Spleen (tissue), 7 donors: ENCODE measurements around the gene PRRX2.
"Not testable (repeated sequence)": the region's sequence is repeated elsewhere in the genome, so short reads cannot be mapped to it uniquely, and the experiment has no call there.

ENCODE experiments used
- POLR2A ChIP-seq, 3 donors: fragments of 450-650 bp; IDR thresholded peaks; one replicate each; pipeline ENCODE4 v1.5.1; 2017; ENCODE audit warnings: antibody characterized with exemption in 3 of 3, mild to moderate bottlenecking in 1 of 3
- TF ChIP-seq, protein P1 (sequence below), 11 experiments: fragments of 200-600 bp in 7 of 11; fragments of 450-650 bp in 4 of 11; sonication (generic) in 4 of 11; IDR thresholded peaks in 8 of 11; conservative IDR thresholded peaks in 3 of 11; 1 replicate in 7 of 11; 2 replicates in 4 of 11; pipeline versions ENCODE4 v1.4.0 to v1.8.0; 2016 to 2021; ENCODE audit warnings: antibody characterized with exemption in 11 of 11, inconsistent platforms in 4 of 11, mild to moderate bottlenecking in 1 of 11
- donor health status: DM: no; HTN: no; CAD: no; lungs with moderate emphysema.
- donor health status: DM: no; HTN: no; CAD: no.
- donor health status: DM: no; HTN: no; CAD: no.

DNA sequence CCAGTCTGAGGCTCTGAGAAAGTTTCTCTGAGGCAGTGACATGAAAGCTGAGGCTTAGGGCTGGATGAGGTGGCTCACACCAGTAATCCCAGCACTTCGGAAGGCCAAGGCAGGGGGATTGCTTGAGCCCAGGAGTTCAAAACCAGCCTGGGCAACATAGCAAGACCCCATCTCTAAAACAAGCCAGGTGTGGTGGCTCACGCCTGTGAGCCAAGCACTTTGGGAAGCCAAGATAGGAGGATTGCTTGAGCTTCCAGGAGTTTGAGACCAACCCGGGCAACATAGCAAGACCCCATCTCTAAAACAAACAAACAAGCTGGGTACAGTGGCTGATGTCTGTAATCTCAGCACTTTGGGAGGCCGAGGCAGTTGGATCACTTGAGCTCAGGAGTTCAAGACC, 83.6 kb downstream of the PRRX2 start:
- TF ChIP-seq, protein P1, sequence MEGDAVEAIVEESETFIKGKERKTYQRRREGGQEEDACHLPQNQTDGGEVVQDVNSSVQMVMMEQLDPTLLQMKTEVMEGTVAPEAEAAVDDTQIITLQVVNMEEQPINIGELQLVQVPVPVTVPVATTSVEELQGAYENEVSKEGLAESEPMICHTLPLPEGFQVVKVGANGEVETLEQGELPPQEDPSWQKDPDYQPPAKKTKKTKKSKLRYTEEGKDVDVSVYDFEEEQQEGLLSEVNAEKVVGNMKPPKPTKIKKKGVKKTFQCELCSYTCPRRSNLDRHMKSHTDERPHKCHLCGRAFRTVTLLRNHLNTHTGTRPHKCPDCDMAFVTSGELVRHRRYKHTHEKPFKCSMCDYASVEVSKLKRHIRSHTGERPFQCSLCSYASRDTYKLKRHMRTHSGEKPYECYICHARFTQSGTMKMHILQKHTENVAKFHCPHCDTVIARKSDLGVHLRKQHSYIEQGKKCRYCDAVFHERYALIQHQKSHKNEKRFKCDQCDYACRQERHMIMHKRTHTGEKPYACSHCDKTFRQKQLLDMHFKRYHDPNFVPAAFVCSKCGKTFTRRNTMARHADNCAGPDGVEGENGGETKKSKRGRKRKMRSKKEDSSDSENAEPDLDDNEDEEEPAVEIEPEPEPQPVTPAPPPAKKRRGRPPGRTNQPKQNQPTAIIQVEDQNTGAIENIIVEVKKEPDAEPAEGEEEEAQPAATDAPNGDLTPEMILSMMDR (IDR thresholded peaks at IDR 0.05 in 8 of 11, conservative IDR thresholded peaks at IDR 0.05 in 3 of 11): not testable (repeated sequence)
- not testable (repeated sequence) for TF ChIP-seq POLR2A (IDR thresholded peaks at IDR 0.05)
